ENCODE results near the gene RPL3.

Gene RPL3

GRCh38 chr22:39283322-39284141, 35.9 kb downstream of the RPL3 start:
- TF ChIP-seq, protein P1, sequence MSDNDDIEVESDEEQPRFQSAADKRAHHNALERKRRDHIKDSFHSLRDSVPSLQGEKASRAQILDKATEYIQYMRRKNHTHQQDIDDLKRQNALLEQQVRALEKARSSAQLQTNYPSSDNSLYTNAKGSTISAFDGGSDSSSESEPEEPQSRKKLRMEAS (IDR thresholded peaks at IDR 0.05; ENCODE audit: low read depth, low read length), result no peak
- TF ChIP-seq MYC (IDR thresholded peaks at IDR 0.05; ENCODE audit: low read depth, low read length) (no peak), POLR2A (IDR thresholded peaks at IDR 0.05; ENCODE audit: extremely low read depth, insufficient read length) (no peak), CTCF (IDR thresholded peaks at IDR 0.05; ENCODE audit: low read depth, low read length) (no peak)
- DNase-seq (ENCODE audit: low read depth), result no peak
- no peak overlapping the region for H3K4me3 ChIP-seq (ENCODE audit: low read depth, low read length)

DNA sequence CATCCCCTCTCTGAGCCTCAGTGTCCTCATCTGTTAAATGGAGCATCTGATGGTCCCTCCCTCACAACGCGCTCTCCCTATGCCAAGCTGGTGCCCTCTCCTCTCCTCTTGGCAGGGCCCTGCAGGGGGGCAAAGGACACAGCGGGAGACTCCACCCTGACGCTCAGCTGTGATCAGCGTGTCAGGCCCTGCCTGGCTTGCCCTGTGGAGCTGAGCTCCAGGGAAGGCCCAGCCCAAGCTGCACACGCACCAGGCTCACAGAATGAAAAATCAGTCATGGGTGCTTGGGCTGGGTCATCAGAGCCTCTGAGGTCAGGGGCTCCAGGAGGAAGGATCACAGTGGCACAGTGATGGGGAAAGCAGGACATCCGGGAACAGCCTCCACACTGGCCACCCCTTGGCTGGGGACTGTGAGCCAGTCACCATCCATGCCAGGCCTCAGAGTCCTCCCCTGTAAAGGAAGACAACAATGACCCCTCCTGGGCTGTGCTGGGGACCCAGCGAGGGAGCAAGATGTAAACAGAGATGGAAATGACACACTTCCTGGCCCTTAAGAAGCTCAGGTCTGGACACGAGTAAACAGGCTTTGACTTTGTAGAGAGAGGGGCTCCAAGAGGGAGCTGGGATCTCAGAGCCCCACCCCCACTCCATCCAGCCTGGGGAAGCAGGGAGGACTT, 36.6 kb downstream of the RPL3 start:
- TF ChIP-seq CTCF (IDR thresholded peaks at IDR 0.05; ENCODE audit: low read depth, low read length) (no peak), MYC (IDR thresholded peaks at IDR 0.05; ENCODE audit: low read depth, low read length) (no peak), POLR2A (IDR thresholded peaks at IDR 0.05; ENCODE audit: extremely low read depth, insufficient read length) (no peak)
- TF ChIP-seq, protein P1 (IDR thresholded peaks at IDR 0.05; ENCODE audit: low read depth, low read length), result no peak
- no peak overlapping the region for H3K4me3 ChIP-seq (ENCODE audit: low read depth, low read length)
- DNase-seq (ENCODE audit: low read depth), result no peak

- H3K4me3 ChIP-seq (ENCODE audit: low read depth, low read length), result no peak overlapping the region
- TF ChIP-seq CTCF (IDR thresholded peaks at IDR 0.05; ENCODE audit: low read depth, low read length) (no peak), POLR2A (IDR thresholded peaks at IDR 0.05; ENCODE audit: extremely low read depth, insufficient read length) (no peak), MYC (IDR thresholded peaks at IDR 0.05; ENCODE audit: low read depth, low read length) (no peak)
- TF ChIP-seq, protein P1 (IDR thresholded peaks at IDR 0.05; ENCODE audit: low read depth, low read length), result no peak
- DNase-seq (ENCODE audit: low read depth), result no peak
These were observed 38.3 kb downstream of the RPL3 start for GRCh38 chr22:39281126-39281525.

DNA sequence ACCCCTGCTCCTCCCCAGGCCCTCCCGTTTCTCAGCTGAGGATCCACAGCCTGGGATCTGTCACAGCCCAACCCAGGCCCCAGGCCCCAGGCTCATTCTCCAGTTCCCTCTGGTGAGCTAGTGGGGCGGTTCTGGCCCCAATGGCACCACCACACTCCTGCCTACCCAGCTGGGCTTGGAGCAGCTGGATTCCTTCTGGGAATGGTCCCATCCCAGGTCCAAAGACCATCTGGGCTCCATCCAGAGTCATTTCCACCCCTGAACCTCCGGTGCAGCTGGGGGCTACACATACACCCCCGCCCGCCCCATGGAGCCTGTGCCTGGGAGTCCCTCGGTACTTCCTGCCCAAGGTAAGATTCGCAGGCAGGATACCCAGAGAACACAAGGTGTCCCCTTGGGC, 39.2 kb downstream of the RPL3 start:
- TF ChIP-seq POLR2A (IDR thresholded peaks at IDR 0.05; ENCODE audit: extremely low read depth, insufficient read length) (no peak), MYC (IDR thresholded peaks at IDR 0.05; ENCODE audit: low read depth, low read length) (no peak), CTCF (IDR thresholded peaks at IDR 0.05; ENCODE audit: low read depth, low read length) (no peak)
- TF ChIP-seq, protein P1 (IDR thresholded peaks at IDR 0.05; ENCODE audit: low read depth, low read length), result no peak
- no peak for DNase-seq (ENCODE audit: low read depth)
- H3K4me3 ChIP-seq (ENCODE audit: low read depth, low read length), result no peak overlapping the region

DNA sequence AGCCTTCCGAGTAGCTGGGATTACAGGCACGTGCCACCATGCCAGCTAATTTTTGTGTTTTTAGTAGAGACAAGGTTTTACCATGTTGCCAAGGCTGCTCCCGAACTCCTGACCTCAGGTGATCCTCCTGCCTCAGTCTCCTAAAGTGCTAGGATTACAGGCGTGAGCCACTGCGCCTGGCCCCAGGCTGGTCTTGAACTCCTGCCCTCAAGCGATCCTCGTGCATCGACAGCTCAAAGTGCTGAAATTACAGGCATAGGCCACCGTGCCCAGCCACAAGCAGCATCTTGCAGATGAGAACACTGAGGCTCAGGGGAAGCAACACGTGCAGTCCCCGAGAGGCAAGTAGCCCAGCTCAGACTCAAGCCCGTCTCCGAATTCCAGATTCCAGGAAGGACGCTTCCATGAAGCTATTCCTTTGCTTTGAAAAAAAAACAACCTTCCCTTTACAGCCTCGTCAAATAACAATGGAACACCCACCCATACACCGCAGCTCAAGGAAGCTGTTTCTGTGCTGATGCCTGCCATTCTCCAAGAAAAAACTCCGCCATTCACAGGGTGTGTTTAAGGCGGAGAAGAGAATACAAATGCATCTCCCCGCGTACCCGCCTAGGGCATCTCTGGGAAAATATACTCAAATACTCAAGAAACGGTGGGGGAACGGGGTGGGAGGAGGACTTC, 40.1 kb downstream of the RPL3 start:
- H3K4me3 ChIP-seq (ENCODE audit: low read depth, low read length), result no peak overlapping the region
- TF ChIP-seq, protein P1 (IDR thresholded peaks at IDR 0.05; ENCODE audit: low read depth, low read length), result no peak
- TF ChIP-seq MYC (IDR thresholded peaks at IDR 0.05; ENCODE audit: low read depth, low read length) (no peak), POLR2A (IDR thresholded peaks at IDR 0.05; ENCODE audit: extremely low read depth, insufficient read length) (no peak), CTCF (IDR thresholded peaks at IDR 0.05; ENCODE audit: low read depth, low read length) (no peak)
- DNase-seq (ENCODE audit: low read depth), result no peak
